Measurements from ENCODE around the gene CSK. TPM values are rescaled to one million over a fixed set of nuclear protein-coding genes. Genes with fewer than 3 reads are reported as not detected.
A peak's percentile ranks its signal among the peaks of the same experiment; 100 is the strongest.
"Not testable (repeated sequence)": the region's sequence is repeated elsewhere in the genome, so short reads cannot be mapped to it uniquely, and the experiment has no call there.

CSK gene
- total RNA-seq = 10 to 100 TPM in 3 of 4 donors, 1 to 10 TPM in 1; 8.4 to 23.1 (median 18.2) TPM

GRCh38 chr15:74781431-74782258 is at the start of gene CSK:
CSK (plus strand) TSS chr15:74782080; CDS start chr15:74798298, 16,218 bp downstream.
- Histone ChIP-seq H3K4me3 (peak within 1 kb of the TSS; percentile 75 to 90), H3K36me3 (no peaks in the 10 kb centered on the region), H3K9me3 (no peaks in the 10 kb centered on the region), H3K27ac (peak within 1 kb of the TSS; percentile 44 to 95 (median 88)), H3K4me1 (peaks cover 0 to 75% (median 42%) of the 10 kb centered on the region in 3 donors), H3K27me3 (no peaks in the 10 kb centered on the region)
- WGBS, 2 donors (ENCODE audit: low coverage in 1 of 2) = 0 to 2% methylated on average over 1 to 6 of the region's 74 CpGs
- TF ChIP-seq POLR2AphosphoS5 (IDR thresholded peaks at IDR 0.05) = no peak
- TF ChIP-seq POLR2A (IDR thresholded peaks at IDR 0.05) = peak; percentile 53 to 55
- TF ChIP-seq EP300 (IDR thresholded peaks at IDR 0.05) = no peak
- TF ChIP-seq, protein P1, sequence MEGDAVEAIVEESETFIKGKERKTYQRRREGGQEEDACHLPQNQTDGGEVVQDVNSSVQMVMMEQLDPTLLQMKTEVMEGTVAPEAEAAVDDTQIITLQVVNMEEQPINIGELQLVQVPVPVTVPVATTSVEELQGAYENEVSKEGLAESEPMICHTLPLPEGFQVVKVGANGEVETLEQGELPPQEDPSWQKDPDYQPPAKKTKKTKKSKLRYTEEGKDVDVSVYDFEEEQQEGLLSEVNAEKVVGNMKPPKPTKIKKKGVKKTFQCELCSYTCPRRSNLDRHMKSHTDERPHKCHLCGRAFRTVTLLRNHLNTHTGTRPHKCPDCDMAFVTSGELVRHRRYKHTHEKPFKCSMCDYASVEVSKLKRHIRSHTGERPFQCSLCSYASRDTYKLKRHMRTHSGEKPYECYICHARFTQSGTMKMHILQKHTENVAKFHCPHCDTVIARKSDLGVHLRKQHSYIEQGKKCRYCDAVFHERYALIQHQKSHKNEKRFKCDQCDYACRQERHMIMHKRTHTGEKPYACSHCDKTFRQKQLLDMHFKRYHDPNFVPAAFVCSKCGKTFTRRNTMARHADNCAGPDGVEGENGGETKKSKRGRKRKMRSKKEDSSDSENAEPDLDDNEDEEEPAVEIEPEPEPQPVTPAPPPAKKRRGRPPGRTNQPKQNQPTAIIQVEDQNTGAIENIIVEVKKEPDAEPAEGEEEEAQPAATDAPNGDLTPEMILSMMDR (IDR thresholded peaks at IDR 0.05) = peak in 3 of 4 experiments; percentile 62 to 67 (median 63)
- peak; percentile 91 for ATAC-seq

DNA sequence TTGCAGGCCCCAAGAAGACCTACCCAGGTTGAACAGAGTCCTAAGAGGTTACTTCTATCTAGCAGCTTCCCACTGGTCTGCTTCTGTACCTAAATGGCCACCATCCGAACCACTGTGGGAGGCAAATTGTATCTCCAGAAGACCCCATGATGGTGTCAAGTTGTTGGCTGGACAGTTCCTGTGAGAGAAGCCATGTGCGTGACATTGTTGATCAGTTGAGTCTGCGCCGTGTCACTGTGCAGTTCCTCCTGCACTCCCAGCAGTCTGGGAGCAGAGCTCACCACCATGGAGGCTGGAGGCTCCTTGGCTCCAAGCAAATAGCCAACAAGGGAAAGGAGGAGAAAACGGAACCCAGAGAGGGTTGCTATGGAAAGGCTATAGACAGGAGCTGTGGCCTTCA is 49.0 kb upstream of the CSK start:
- no peak for ATAC-seq
- no peak overlapping the region for H3K4me3 ChIP-seq
- H3K4me1 ChIP-seq = peaks cover 0 to 2% (median 0%) of the 10 kb centered on the region in 3 donors
- 60% methylated on average over 1 of the region's 5 CpGs; no CpG with 5 or more reads in 1 of the 2 donors for WGBS, 2 donors (ENCODE audit: low coverage in 1 of 2)
- peaks cover 78% of the 10 kb centered on the region for H3K27me3 ChIP-seq
- no peak overlapping the region for H3K27ac ChIP-seq
- H3K9me3 ChIP-seq = no peaks in the 10 kb centered on the region
- no peaks in the 10 kb centered on the region for H3K36me3 ChIP-seq
- TF ChIP-seq POLR2AphosphoS5 (IDR thresholded peaks at IDR 0.05) = no peak
- TF ChIP-seq POLR2A (IDR thresholded peaks at IDR 0.05) = no peak
- no peak for TF ChIP-seq EP300 (IDR thresholded peaks at IDR 0.05)
- TF ChIP-seq, protein P1 (IDR thresholded peaks at IDR 0.05) = no peak

DNA sequence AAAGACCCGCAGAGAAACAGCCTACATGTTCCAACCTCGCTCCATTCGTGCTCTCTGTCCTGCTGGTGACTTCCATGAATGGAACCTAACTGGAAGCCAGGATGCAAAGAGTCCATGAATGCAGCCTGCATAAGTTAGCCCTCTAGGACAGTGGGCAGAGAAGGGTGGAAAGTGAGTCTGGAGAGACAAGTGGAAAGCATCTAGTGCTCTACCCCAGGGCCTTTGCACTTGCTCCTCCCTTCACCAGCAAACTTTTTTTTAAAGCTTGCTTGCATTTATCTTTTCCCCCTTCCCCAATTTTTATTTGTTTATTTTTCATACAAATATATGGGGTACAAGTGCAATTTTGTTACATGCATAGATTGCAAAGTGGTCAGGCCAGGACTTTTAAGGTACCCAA is 48.6 kb upstream of the CSK start:
- Histone ChIP-seq H3K27ac (no peak overlapping the region), H3K27me3 (peaks cover 74% of the 10 kb centered on the region), H3K4me1 (no peaks in the 10 kb centered on the region), H3K36me3 (no peaks in the 10 kb centered on the region), H3K9me3 (no peaks in the 10 kb centered on the region), H3K4me3 (no peak overlapping the region)
- WGBS, 2 donors (ENCODE audit: low coverage in 1 of 2) = 71% methylated on average over 3 of the region's 3 CpGs; no CpG with 5 or more reads in 1 of the 2 donors
- ATAC-seq = no peak
- TF ChIP-seq POLR2A (IDR thresholded peaks at IDR 0.05) (no peak), EP300 (IDR thresholded peaks at IDR 0.05) (no peak), POLR2AphosphoS5 (IDR thresholded peaks at IDR 0.05) (no peak)
- TF ChIP-seq, protein P1 (IDR thresholded peaks at IDR 0.05) = no peak

- Histone ChIP-seq H3K27me3 (peaks cover 72% of the 10 kb centered on the region), H3K4me3 (no peak overlapping the region), H3K36me3 (no peaks in the 10 kb centered on the region), H3K27ac (no peak overlapping the region), H3K4me1 (no peaks in the 10 kb centered on the region), H3K9me3 (no peaks in the 10 kb centered on the region)
- TF ChIP-seq EP300 (IDR thresholded peaks at IDR 0.05) (no peak), POLR2A (IDR thresholded peaks at IDR 0.05) (no peak), POLR2AphosphoS5 (IDR thresholded peaks at IDR 0.05) (no peak)
- TF ChIP-seq, protein P1 (IDR thresholded peaks at IDR 0.05) = no peak
- WGBS, 2 donors (ENCODE audit: low coverage in 1 of 2) = 91 to 92% methylated on average over 3 of the region's 3 CpGs
- ATAC-seq = no peak
Observed at GRCh38 chr15:74735305-74735704, 46.6 kb upstream of the CSK start.

- H3K4me1 ChIP-seq, H3K27ac ChIP-seq, ATAC-seq, H3K9me3 ChIP-seq, H3K36me3 ChIP-seq, H3K4me3 ChIP-seq: not testable (repeated sequence)
- peaks cover 58% of the 10 kb centered on the region for H3K27me3 ChIP-seq
- WGBS, 2 donors (ENCODE audit: low coverage in 1 of 2) = 44 to 49% methylated on average over 5 of the region's 5 CpGs
Observed at GRCh38 chr15:74738239-74738638, 43.6 kb upstream of the CSK start.
